Measurements from ENCODE around the gene CACNA1F. TPM values are rescaled to one million over a fixed set of nuclear protein-coding genes. Genes with fewer than 3 reads are reported as not detected.

CACNA1F gene
- total RNA-seq, 4 donors from 2014 or later: 0.32 to 2.8 (median 0.96) TPM; not detected in 1

- no peaks in the 10 kb centered on the region for H3K9me3 ChIP-seq
- WGBS, 2 donors (ENCODE audit: low coverage in 1 of 2): 92% methylated on average over 2 of the region's 2 CpGs; no CpG with 5 or more reads in 1 of the 2 donors
- no peaks in the 10 kb centered on the region for H3K27me3 ChIP-seq
- TF ChIP-seq CTCF (IDR thresholded peaks at IDR 0.05) (no peak), EP300 (IDR thresholded peaks at IDR 0.05; ENCODE audit: low read depth) (no peak), POLR2A (IDR thresholded peaks at IDR 0.05) (no peak), POLR2AphosphoS5 (IDR thresholded peaks at IDR 0.05) (no peak)
- no peaks in the 10 kb centered on the region for H3K36me3 ChIP-seq
- intact Hi-C loops (cut with DNase I; ENCODE audit: low total_unique reads): no loop called here
- no peak for DNase-seq
- H3K27ac ChIP-seq: no peak overlapping the region
- no peak overlapping the region for H3K4me3 ChIP-seq
- peaks cover 0 to 3% (median 1%) of the 10 kb centered on the region in 4 donors for H3K4me1 ChIP-seq
- in situ Hi-C loops (cut with MboI; ENCODE audit: low pct_ligation_motif_present in 1 of 4, low pct_unique_long_range_greater_than_20kb in 1 of 4, low sequenced_read_pairs in 3 of 4): no loop called here
These were observed 72.2 kb downstream of the CACNA1F start for GRCh38 chrX:49160908-49161307.

GRCh38 chrX:49157194-49157593 is 75.9 kb downstream of the CACNA1F start:
- no peaks in the 10 kb centered on the region for H3K36me3 ChIP-seq
- no peak for DNase-seq
- H3K27me3 ChIP-seq: no peaks in the 10 kb centered on the region
- TF ChIP-seq POLR2A (IDR thresholded peaks at IDR 0.05) (no peak), CTCF (IDR thresholded peaks at IDR 0.05) (no peak), POLR2AphosphoS5 (IDR thresholded peaks at IDR 0.05) (no peak), EP300 (IDR thresholded peaks at IDR 0.05; ENCODE audit: low read depth) (no peak)
- H3K4me3 ChIP-seq: no peak overlapping the region
- in situ Hi-C loops (cut with MboI; ENCODE audit: low pct_ligation_motif_present in 1 of 4, low pct_unique_long_range_greater_than_20kb in 1 of 4, low sequenced_read_pairs in 3 of 4): no loop called here
- intact Hi-C loops (cut with DNase I; ENCODE audit: low total_unique reads): no loop called here
- H3K9me3 ChIP-seq: no peaks in the 10 kb centered on the region
- H3K4me1 ChIP-seq: peaks cover 0 to 7% (median 1%) of the 10 kb centered on the region in 4 donors
- WGBS, 2 donors (ENCODE audit: low coverage in 1 of 2): 92% methylated on average over 24 of the region's 25 CpGs; no CpG with 5 or more reads in 1 of the 2 donors
- no peak overlapping the region for H3K27ac ChIP-seq

GRCh38 chrX:49155900-49156837 is 77.0 kb downstream of the CACNA1F start:
- intact Hi-C loops (cut with DNase I; ENCODE audit: low total_unique reads) (no loop called here), in situ Hi-C loops (cut with MboI; ENCODE audit: low pct_ligation_motif_present in 1 of 4, low pct_unique_long_range_greater_than_20kb in 1 of 4, low sequenced_read_pairs in 3 of 4) (no loop called here)
- H3K27ac ChIP-seq: peak overlapping the region; percentile 88 to 98 (median 98)
- H3K4me3 ChIP-seq: peak overlapping the region; percentile 29 to 58 (median 36)
- no peaks in the 10 kb centered on the region for H3K9me3 ChIP-seq
- no peaks in the 10 kb centered on the region for H3K27me3 ChIP-seq
- H3K4me1 ChIP-seq: peaks cover 0 to 7% (median 1%) of the 10 kb centered on the region in 4 donors
- no peaks in the 10 kb centered on the region for H3K36me3 ChIP-seq
- TF ChIP-seq POLR2AphosphoS5 (IDR thresholded peaks at IDR 0.05) (peak in 2 of 3 donors; percentile 41 to 50), POLR2A (IDR thresholded peaks at IDR 0.05) (peak; percentile 70), CTCF (IDR thresholded peaks at IDR 0.05) (peak; percentile 56 to 92 (median 70)), EP300 (IDR thresholded peaks at IDR 0.05; ENCODE audit: low read depth) (no peak)
- WGBS, 2 donors (ENCODE audit: low coverage in 1 of 2): 55% methylated on average over 63 of the region's 65 CpGs; no CpG with 5 or more reads in 1 of the 2 donors
- peak; percentile 92 for DNase-seq

GRCh38 chrX:49155243-49155899 is 77.8 kb downstream of the CACNA1F start:
- Histone ChIP-seq H3K27ac (peak overlapping the region; percentile 88 to 98 (median 98)), H3K9me3 (no peaks in the 10 kb centered on the region), H3K36me3 (no peaks in the 10 kb centered on the region), H3K27me3 (no peaks in the 10 kb centered on the region), H3K4me3 (peak overlapping the region in 3 of 4 donors; percentile 31 to 58 (median 40)), H3K4me1 (peaks cover 0 to 7% (median 1%) of the 10 kb centered on the region in 4 donors)
- intact Hi-C loops (cut with DNase I; ENCODE audit: low total_unique reads) (no loop called here), in situ Hi-C loops (cut with MboI; ENCODE audit: low pct_ligation_motif_present in 1 of 4, low pct_unique_long_range_greater_than_20kb in 1 of 4, low sequenced_read_pairs in 3 of 4) (no loop called here)
- 0 to 52% methylated on average over 5 to 18 of the region's 18 CpGs for WGBS, 2 donors (ENCODE audit: low coverage in 1 of 2)
- TF ChIP-seq POLR2A (IDR thresholded peaks at IDR 0.05): peak; percentile 26
- TF ChIP-seq EP300 (IDR thresholded peaks at IDR 0.05; ENCODE audit: low read depth): no peak
- no peak for TF ChIP-seq POLR2AphosphoS5 (IDR thresholded peaks at IDR 0.05)
- TF ChIP-seq CTCF (IDR thresholded peaks at IDR 0.05): no peak
- peak; percentile 73 for DNase-seq
